ENCODE measurements around the gene RINT1. TPM values are rescaled to one million over a fixed set of nuclear protein-coding genes. Genes with fewer than 3 reads are reported as not detected.

The RINT1 gene
- total and polyA plus RNA-seq, 2 of the 13 experiments (the other 11 are each of a cell fraction or from before 2014, with no cell fraction given), result 14.7 to 19.3 TPM

DNA sequence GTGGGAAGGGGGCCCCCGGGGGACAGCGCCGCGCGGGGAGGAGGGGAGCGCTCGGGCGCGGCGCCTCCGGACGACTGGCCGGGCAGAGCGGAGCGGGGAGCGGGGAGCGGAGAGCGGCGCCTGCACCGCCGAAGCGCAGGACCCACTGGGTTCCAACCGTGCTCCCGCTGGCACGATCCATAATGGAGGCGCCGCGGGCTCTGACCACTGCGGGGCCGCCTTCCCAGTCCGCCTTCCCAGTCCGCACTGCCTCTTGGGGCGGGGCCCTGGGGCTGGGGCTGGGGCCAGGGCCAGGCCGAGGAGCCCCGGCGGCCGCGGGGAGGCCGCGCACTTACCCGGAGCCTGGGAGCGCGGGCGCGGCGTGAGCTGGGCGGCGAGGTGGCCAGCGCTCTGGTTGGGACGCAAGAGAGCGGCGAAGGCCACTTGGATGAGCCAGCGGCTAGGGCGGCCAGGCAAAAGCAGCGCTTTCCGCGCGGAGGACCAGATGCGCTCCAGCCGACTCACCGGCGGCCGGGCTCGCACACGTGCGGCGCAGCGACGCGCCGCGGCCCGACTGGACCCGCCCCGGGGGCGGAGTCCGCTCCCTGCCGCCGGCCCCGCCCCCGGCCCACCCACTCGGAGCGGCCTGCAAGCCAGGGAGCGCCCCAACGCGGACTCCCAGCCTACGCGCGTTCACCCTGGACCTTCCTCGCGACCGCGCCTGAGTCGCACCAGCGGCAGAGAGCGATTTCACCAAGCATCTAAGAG lies 10.1 kb upstream of the RINT1 start, which contains the start of gene PUS7 (continued):
- TF ChIP-seq, protein P1, sequence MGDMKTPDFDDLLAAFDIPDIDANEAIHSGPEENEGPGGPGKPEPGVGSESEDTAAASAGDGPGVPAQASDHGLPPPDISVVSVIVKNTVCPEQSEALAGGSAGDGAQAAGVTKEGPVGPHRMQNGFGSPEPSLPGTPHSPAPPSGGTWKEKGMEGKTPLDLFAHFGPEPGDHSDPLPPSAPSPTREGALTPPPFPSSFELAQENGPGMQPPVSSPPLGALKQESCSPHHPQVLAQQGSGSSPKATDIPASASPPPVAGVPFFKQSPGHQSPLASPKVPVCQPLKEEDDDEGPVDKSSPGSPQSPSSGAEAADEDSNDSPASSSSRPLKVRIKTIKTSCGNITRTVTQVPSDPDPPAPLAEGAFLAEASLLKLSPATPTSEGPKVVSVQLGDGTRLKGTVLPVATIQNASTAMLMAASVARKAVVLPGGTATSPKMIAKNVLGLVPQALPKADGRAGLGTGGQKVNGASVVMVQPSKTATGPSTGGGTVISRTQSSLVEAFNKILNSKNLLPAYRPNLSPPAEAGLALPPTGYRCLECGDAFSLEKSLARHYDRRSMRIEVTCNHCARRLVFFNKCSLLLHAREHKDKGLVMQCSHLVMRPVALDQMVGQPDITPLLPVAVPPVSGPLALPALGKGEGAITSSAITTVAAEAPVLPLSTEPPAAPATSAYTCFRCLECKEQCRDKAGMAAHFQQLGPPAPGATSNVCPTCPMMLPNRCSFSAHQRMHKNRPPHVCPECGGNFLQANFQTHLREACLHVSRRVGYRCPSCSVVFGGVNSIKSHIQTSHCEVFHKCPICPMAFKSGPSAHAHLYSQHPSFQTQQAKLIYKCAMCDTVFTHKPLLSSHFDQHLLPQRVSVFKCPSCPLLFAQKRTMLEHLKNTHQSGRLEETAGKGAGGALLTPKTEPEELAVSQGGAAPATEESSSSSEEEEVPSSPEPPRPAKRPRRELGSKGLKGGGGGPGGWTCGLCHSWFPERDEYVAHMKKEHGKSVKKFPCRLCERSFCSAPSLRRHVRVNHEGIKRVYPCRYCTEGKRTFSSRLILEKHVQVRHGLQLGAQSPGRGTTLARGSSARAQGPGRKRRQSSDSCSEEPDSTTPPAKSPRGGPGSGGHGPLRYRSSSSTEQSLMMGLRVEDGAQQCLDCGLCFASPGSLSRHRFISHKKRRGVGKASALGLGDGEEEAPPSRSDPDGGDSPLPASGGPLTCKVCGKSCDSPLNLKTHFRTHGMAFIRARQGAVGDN (CRISPR knock-in tag; IDR thresholded peaks at IDR 0.05), result peak; percentile 86
- 0 out of 2 replicates have a peak, but pooled peaks have one; percentile 5 for TF ChIP-seq RARA (CRISPR knock-in tag; IDR thresholded peaks at IDR 0.05)
- TF ChIP-seq MAF1 (CRISPR knock-in tag; IDR thresholded peaks at IDR 0.05; ENCODE audit: borderline replicate concordance), result no peak
- TF ChIP-seq ARHGAP35 (CRISPR knock-in tag; IDR thresholded peaks at IDR 0.05; ENCODE audit: borderline replicate concordance), result no peak
- no peak for TF ChIP-seq MBNL3 (CRISPR knock-in tag; conservative IDR thresholded peaks at IDR 0.05)
- no peak for TF ChIP-seq ZNF292 (CRISPR knock-in tag; IDR thresholded peaks at IDR 0.05; ENCODE audit: borderline replicate concordance, low read depth)
- no peak for TF ChIP-seq CCDC6 (CRISPR knock-in tag; IDR thresholded peaks at IDR 0.05)
- TF ChIP-seq, protein P2, sequence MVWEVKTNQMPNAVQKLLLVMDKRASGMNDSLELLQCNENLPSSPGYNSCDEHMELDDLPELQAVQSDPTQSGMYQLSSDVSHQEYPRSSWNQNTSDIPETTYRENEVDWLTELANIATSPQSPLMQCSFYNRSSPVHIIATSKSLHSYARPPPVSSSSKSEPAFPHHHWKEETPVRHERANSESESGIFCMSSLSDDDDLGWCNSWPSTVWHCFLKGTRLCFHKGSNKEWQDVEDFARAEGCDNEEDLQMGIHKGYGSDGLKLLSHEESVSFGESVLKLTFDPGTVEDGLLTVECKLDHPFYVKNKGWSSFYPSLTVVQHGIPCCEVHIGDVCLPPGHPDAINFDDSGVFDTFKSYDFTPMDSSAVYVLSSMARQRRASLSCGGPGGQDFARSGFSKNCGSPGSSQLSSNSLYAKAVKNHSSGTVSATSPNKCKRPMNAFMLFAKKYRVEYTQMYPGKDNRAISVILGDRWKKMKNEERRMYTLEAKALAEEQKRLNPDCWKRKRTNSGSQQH (CRISPR knock-in tag; IDR thresholded peaks at IDR 0.05; ENCODE audit: low read depth), result peak; percentile 43
- peak; percentile 95 for TF ChIP-seq KLF12 (CRISPR knock-in tag; IDR thresholded peaks at IDR 0.05; ENCODE audit: borderline replicate concordance)
- no peak; the same call in 1 of the 2 replicates for TF ChIP-seq ZKSCAN1 (IDR thresholded peaks at IDR 0.05; ENCODE audit: low read length)
- TF ChIP-seq, protein P3, sequence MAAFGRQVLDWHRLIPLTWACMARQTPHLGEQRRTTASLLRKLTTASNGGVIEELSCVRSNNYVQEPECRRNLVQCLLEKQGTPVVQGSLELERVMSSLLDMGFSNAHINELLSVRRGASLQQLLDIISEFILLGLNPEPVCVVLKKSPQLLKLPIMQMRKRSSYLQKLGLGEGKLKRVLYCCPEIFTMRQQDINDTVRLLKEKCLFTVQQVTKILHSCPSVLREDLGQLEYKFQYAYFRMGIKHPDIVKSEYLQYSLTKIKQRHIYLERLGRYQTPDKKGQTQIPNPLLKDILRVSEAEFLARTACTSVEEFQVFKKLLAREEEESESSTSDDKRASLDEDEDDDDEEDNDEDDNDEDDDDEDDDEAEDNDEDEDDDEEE (CRISPR knock-in tag; IDR thresholded peaks at IDR 0.05), result no peak
- TF ChIP-seq, protein P4, sequence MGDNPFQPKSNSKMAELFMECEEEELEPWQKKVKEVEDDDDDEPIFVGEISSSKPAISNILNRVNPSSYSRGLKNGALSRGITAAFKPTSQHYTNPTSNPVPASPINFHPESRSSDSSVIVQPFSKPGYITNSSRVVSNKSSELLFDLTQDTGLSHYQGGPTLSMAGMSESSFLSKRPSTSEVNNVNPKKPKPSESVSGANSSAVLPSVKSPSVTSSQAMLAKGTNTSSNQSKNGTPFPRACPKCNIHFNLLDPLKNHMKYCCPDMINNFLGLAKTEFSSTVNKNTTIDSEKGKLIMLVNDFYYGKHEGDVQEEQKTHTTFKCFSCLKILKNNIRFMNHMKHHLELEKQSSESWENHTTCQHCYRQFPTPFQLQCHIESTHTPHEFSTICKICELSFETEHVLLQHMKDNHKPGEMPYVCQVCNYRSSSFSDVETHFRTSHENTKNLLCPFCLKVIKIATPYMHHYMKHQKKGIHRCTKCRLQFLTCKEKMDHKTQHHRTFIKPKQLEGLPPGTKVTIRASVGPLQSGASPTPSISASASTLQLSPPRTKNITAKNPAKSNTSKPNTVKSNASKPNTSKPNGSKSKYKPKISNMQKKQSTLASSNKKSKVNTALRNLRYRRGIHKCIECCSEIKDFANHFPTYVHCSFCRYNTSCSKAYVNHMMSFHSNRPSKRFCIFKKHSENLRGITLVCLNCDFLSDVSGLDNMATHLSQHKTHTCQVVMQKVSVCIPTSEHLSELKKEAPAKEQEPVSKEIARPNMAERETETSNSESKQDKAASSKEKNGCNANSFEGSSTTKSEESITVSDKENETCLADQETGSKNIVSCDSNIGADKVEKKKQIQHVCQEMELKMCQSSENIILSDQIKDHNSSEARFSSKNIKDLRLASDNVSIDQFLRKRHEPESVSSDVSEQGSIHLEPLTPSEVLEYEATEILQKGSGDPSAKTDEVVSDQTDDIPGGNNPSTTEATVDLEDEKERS (CRISPR knock-in tag; IDR thresholded peaks at IDR 0.05), result no peak; the same call in 1 of the 2 replicates
- no peak for TF ChIP-seq ZBTB21 (CRISPR knock-in tag; IDR thresholded peaks at IDR 0.05)
- TF ChIP-seq KDM2A (CRISPR knock-in tag; IDR thresholded peaks at IDR 0.05; ENCODE audit: borderline replicate concordance, low read depth), result peak; percentile 42
- TF ChIP-seq SP4 (CRISPR knock-in tag; IDR thresholded peaks at IDR 0.05), result peak; percentile 86
- no peak for TF ChIP-seq ZNF703 (CRISPR knock-in tag; IDR thresholded peaks at IDR 0.05; ENCODE audit: borderline replicate concordance)
- no peak for TF ChIP-seq FOXP1 (IDR thresholded peaks at IDR 0.05)
- no peak for TF ChIP-seq FOXP1 (CRISPR knock-in tag; IDR thresholded peaks at IDR 0.05)
- TF ChIP-seq, protein P5, sequence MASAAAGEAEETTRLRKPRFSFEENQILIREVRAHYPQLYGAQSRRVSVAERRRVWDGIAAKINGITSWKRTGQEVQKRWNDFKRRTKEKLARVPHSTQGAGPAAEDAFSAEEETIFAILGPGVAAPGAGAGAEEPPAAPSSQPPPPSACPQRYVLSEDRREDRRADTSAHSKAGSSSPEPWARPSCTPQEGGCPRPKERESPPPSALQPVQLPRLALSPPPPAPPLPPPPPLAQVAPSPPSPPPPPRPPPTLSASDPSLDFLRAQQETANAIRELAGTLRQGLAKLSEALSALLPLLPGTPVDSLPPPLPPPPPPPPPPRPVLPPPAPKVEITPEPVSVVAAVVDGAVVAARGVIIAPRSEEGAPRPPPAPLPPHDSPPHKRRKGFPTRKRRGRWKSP (CRISPR knock-in tag; IDR thresholded peaks at IDR 0.05), result no peak; the same call in 1 of the 2 replicates
